GM23248 (cell line): Measurements from ENCODE around the gene EXOC3L1. TPM values are rescaled to one million over a fixed set of nuclear protein-coding genes. Genes with fewer than 3 reads are reported as not detected.
A peak's percentile ranks its signal among the peaks of the same experiment; 100 is the strongest.

Experiments used
- DNase-seq: peaks from one replicate; pipeline ENCODE4 v3.0.0-alpha.2; 2015
- H2AFZ ChIP-seq: fragments of 200-600 bp; sonication (generic); 2 replicates; pipeline ENCODE4 v1.6.1; 2016; ENCODE audit warnings: antibody characterized with exemption
- H3F3A ChIP-seq: fragments of 200-600 bp; sonication (generic); 2 replicates; pipeline ENCODE4 v1.6.1; 2016; ENCODE audit warnings: mild to moderate bottlenecking, antibody characterized with exemption, mixed run types; ENCODE audit not compliant: insufficient read depth
- H3K27ac ChIP-seq: fragments of 200-600 bp; sonication (generic); 2 replicates; pipeline ENCODE4 v1.5.1; 2016; ENCODE audit warnings: mild to moderate bottlenecking
- H3K27me3 ChIP-seq: fragments of 200-600 bp; sonication (generic); replicated peaks from 2 replicates; pipeline ENCODE4 v1.6.1; 2016; ENCODE audit warnings: mild to moderate bottlenecking; ENCODE audit not compliant: insufficient read depth
- H3K36me3 ChIP-seq: fragments of 200-600 bp; sonication (generic); 2 replicates; pipeline ENCODE4 v1.6.1; 2016; ENCODE audit warnings: low read depth, mild to moderate bottlenecking
- H3K4me1 ChIP-seq: fragments of 200-600 bp; sonication (generic); 2 replicates; pipeline ENCODE4 v1.6.1; 2016; ENCODE audit warnings: mild to moderate bottlenecking; ENCODE audit not compliant: insufficient read depth
- H3K4me2 ChIP-seq: fragments of 200-600 bp; sonication (generic); one replicate; pipeline ENCODE4 v1.6.1; 2016; ENCODE audit warnings: mild to moderate bottlenecking; ENCODE audit not compliant: unreplicated experiment
- H3K4me3 ChIP-seq: fragments of 200-600 bp; sonication (generic); 2 replicates; pipeline ENCODE4 v1.5.1; 2016; ENCODE audit warnings: mild to moderate bottlenecking
- H3K79me2 ChIP-seq: fragments of 200-600 bp; sonication (generic); 2 replicates; pipeline ENCODE4 v1.6.1; 2016; ENCODE audit warnings: mild to moderate bottlenecking; ENCODE audit not compliant: insufficient read depth
- H3K9ac ChIP-seq: fragments of 200-600 bp; sonication (generic); 2 replicates; pipeline ENCODE4 v1.6.1; 2016; ENCODE audit warnings: mild to moderate bottlenecking
- H3K9me2 ChIP-seq: fragments of 200-600 bp; sonication (generic); 2 replicates; pipeline ENCODE4 v1.6.1; 2016; ENCODE audit warnings: mixed run types, mild to moderate bottlenecking, moderate library complexity; ENCODE audit not compliant: insufficient read depth
- H3K9me3 ChIP-seq: fragments of 200-600 bp; sonication (generic); one replicate; pipeline ENCODE4 v1.6.1; 2017; ENCODE audit warnings: low read depth
- H4K20me1 ChIP-seq: fragments of 200-600 bp; sonication (generic); 2 replicates; pipeline ENCODE4 v1.6.0; 2016; ENCODE audit not compliant: insufficient read depth
- EZH2 ChIP-seq: fragments of 200-600 bp; sonication (generic); IDR thresholded peaks from 2 replicates; pipeline ENCODE4 v1.6.1; 2018; ENCODE audit warnings: antibody characterized with exemption, mild to moderate bottlenecking; ENCODE audit not compliant: insufficient read depth, poor library complexity, severe bottlenecking
- EZH2phosphoT487 ChIP-seq: fragments of 200-600 bp; sonication (generic); IDR thresholded peaks from 2 replicates; pipeline ENCODE4 v1.6.1; 2018; ENCODE audit warnings: antibody characterized with exemption, moderate library complexity, mild to moderate bottlenecking, low read depth; ENCODE audit not compliant: insufficient read depth
- WGBS, 2 experiments: methylation state at CpG; one replicate each; pipeline ENCODE4 v1.1.6; 2015 to 2017; ENCODE audit warnings: low lambda C conversion rate in 2 of 2, low coverage in 1 of 2; ENCODE audit errors: missing lambda C conversion rate in 2 of 2; 5-methylcytosine and 5-hydroxymethylcytosine counted together
- in situ Hi-C: fragments of 300-500 bp; cut with MboI; formaldehyde crosslinking; loops from 2 replicates; pipeline ENCODE4 v1.15.0; 2020
- polyA plus RNA-seq: library from polyadenylated mRNA; unstranded; fragments of >200 nt; fragmentation: Nextera tagmentation; extraction: Ambion mirVana; gene quantifications from 2 replicates; pipeline ENCODE4 v1.2.1, GENCODE V29; 2016
- total RNA-seq: library from RNA; depleted of rRNA; stranded (reverse); fragments of >200 nt; shearing (Covaris generic); gene quantifications from 2 replicates; pipeline ENCODE4 v1.2.3, GENCODE V29; 2014

The EXOC3L1 gene
- total and polyA plus RNA-seq, 2 experiments from 2014 or later, result 0.28 TPM; not detected in 1

- WGBS, 2 experiments, result 5% methylated on average over 26 to 34 of the region's 34 CpGs
- Histone ChIP-seq H4K20me1 (no peaks in the 10 kb centered on the region), H3K4me2 (peak overlapping the region; percentile 86), H3K4me1 (no peaks in the 10 kb centered on the region), H3K4me3 (peak overlapping the region; percentile 97), H3K9me2 (no peaks in the 10 kb centered on the region), H3K9me3 (no peaks in the 10 kb centered on the region), H3K27ac (peak overlapping the region; percentile 70), H3K27me3 (no peaks in the 10 kb centered on the region), H3K36me3 (no peaks in the 10 kb centered on the region), H3K9ac (peak overlapping the region; percentile 91), H3F3A (peaks cover 7% of the 10 kb centered on the region; the same call in 1 of the 2 replicates), H2AFZ (peak overlapping the region; percentile 94), H3K79me2 (0 out of 2 replicates have a peak, but pooled peaks cover 4% of the 10 kb centered on the region)
- TF ChIP-seq EZH2phosphoT487 (no peak), EZH2 (no peak)
- in situ Hi-C loops, result loop anchor here (25.0 kb wide), 1 partner anchor 197 kb away; the partner anchor contains the start of gene CES3
- DNase-seq, result peak; percentile 67
These were observed 31.0 kb downstream of the EXOC3L1 start for GRCh38 chr16:67158637-67159600.

- Histone ChIP-seq H3K27me3 (no peaks in the 10 kb centered on the region), H3F3A (peaks cover 7% of the 10 kb centered on the region; the same call in 1 of the 2 replicates), H3K4me1 (no peaks in the 10 kb centered on the region), H3K9me3 (no peaks in the 10 kb centered on the region), H2AFZ (no peak overlapping the region), H4K20me1 (no peaks in the 10 kb centered on the region), H3K36me3 (no peaks in the 10 kb centered on the region), H3K4me3 (0 out of 2 replicates have a peak overlapping the region, but pooled peaks have one; percentile 97), H3K9ac (no peak overlapping the region), H3K27ac (no peak overlapping the region), H3K79me2 (0 out of 2 replicates have a peak, but pooled peaks cover 4% of the 10 kb centered on the region), H3K9me2 (no peaks in the 10 kb centered on the region), H3K4me2 (no peak overlapping the region)
- DNase-seq, result no peak
- TF ChIP-seq EZH2phosphoT487 (no peak), EZH2 (no peak)
- 85 to 86% methylated on average over 7 of the region's 7 CpGs for WGBS, 2 experiments
- in situ Hi-C loops, result loop anchor here (25.0 kb wide), 1 partner anchor 196 kb away; the partner anchor contains the start of gene CES3
These were observed 31.9 kb downstream of the EXOC3L1 start for GRCh38 chr16:67157892-67158635.

GRCh38 chr16:67157106-67157748 is 32.7 kb downstream of the EXOC3L1 start:
- Histone ChIP-seq H3K4me1 (no peaks in the 10 kb centered on the region), H3F3A (peaks cover 7% of the 10 kb centered on the region; the same call in 1 of the 2 replicates), H3K27ac (no peak overlapping the region), H2AFZ (no peak overlapping the region), H3K9ac (no peak overlapping the region), H3K9me2 (no peaks in the 10 kb centered on the region), H4K20me1 (no peaks in the 10 kb centered on the region), H3K27me3 (no peaks in the 10 kb centered on the region), H3K79me2 (0 out of 2 replicates have a peak, but pooled peaks cover 4% of the 10 kb centered on the region), H3K4me3 (no peak overlapping the region), H3K4me2 (no peak overlapping the region), H3K36me3 (no peaks in the 10 kb centered on the region), H3K9me3 (no peaks in the 10 kb centered on the region)
- in situ Hi-C loops, result loop anchor here (25.0 kb wide), 1 partner anchor 195 kb away; the partner anchor contains the start of gene CES3
- TF ChIP-seq EZH2phosphoT487 (no peak), EZH2 (no peak)
- DNase-seq, result no peak
- WGBS, 2 experiments, result 56 to 59% methylated on average over 7 of the region's 7 CpGs
